PFSK-1 (cell line): ENCODE measurements around the gene PLXNC1.

Source experiments
- POLR2AphosphoS5 ChIP-seq: IDR thresholded peaks from 2 replicates; pipeline ENCODE4 v1.6.1; 2012; ENCODE audit warnings: low read depth, mild to moderate bottlenecking, control low read depth, low read length, moderate library complexity
- REST ChIP-seq, 2 experiments: IDR thresholded peaks; 2 replicates each; pipeline versions ENCODE4 v1.6.1 to v1.8.0; 2011 to 2012; ENCODE audit warnings: low read depth in 2 of 2, low read length in 2 of 2, control low read depth in 1 of 2, inconsistent platforms in 1 of 2, mild to moderate bottlenecking in 1 of 2, moderate library complexity in 1 of 2; ENCODE audit not compliant: insufficient read depth in 1 of 2

DNA sequence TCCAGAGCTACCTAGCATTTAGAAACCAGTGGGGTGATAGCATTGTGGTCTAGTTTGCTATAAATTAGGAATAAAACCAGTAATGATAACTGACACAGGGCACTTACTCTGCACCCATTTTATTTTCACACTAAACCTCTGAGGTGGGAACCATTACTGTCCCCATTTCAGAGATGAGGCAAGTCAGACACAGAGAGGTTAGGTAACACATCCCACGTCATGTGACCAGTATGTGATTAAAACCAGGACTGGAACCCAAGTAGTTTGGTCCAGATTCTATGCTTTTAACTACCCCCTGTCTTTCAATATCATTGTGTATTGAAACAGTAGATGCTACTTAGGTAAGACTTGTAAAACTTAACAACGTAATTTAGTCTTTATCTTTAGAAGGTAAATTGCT is 110.2 kb downstream of the PLXNC1 start:
- TF ChIP-seq POLR2AphosphoS5 (no peak), REST (IDR thresholded peaks at IDR 0.05; ENCODE audit: insufficient read depth in 1 of 2, low read depth in 2 of 2, low read length in 2 of 2) (no peak)
